NCI-H345 treated with DMSO at 0.1 percent for 48 hours (cell line): ENCODE measurements around the gene ATXN7L3.

Experiments used
- DNase-seq: peaks from one replicate; lab custom pipeline; 2025; ENCODE audit not compliant: unreplicated experiment; lab: John Stamatoyannopoulos, UW

ATXN7L3 gene

DNA sequence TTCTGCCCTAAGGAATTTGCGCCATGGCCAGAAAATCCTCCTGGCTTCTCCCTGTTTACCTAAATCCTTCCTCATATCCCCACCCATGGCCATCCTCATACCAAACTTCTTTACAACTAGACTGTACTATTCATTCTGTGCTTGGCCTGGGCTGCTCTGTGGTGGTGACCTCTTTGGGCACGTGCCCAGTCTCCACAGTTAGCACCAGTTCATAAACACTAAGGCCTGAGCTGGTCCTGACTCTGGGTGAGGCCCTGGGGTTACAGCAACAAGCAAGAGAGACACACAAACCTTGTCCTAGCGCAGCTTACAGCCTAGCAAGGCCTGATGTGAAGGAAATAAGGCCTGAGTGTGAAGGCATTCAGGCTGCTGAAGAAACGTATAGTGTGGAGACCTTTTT, 3.1 kb upstream of the ATXN7L3 start:
- no peak for DNase-seq

DNA sequence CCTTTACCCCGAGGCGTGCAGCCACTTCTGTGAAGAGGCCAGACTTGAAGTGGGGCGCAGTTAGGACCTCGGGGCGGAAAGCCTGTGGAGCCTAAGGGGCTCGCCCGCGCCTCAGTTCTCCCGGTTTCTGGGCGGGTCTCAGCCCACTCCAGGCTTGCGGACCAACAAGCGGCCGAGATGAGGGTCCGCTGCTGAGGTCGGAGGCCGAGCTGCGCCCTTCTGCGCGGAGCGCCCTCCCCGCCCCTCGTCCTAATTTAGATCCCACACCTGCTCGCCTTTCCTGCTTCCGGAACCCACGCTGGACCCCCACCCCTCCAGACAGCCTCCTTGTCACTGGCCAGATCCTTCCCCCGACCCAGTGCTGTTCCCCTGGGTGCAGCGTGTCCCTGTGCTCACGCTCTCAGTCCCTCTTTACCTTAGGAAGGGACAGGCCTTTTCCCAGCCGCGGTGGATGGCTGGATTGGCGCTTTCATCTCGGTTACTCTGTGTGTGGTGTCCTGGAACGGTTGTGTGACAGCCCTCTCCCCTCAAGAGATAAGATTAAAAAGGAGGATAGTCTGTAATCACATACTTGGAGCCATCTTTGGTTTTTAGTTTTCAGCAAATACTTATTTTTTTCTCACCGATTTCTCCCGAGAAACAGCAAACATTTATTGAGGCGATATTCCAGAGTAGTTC, 933 bp upstream of the ATXN7L3 start:
- DNase-seq = no peak

DNA sequence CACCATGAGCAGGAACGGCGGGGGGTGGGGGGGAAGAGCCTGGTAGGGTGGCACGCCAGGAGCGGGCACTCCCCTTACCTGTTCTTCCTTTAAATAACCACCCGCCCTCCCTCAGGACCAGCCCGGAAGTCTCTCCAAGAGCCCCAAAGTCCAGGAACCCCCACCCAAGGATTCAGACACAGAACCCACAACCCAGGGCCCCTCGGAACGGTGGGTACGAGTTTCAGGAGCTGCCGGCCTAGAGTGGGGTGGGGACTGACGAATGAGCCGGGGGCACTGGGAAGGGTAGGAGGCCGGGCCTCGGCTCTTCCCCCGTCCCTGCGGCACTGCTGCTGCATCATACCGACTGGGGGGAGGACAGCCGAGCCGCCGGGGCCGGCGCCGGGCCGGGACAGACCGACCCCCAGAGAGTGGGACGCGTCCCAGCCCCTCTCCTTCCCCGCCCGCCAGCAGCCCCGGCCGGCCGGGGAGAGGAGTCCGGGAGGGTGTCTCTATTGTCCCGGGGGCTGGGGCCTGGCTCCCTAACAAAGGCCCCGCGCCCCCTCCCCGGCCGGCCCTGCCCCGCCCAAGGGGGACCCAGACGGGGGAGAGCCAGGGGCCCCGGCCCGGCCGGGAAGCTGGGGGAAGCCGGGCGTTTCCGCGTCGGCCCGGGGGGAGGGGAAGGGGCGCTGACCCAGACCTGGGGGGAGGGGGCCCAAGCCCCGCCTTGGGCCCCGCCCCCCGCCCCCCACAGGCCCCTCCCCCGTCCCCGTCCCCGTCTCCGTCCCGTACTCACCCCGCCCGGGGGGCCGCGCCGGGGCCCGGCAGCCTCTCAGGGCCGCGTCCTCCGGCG, 747 bp downstream of the ATXN7L3 start:
- no peak for DNase-seq

DNA sequence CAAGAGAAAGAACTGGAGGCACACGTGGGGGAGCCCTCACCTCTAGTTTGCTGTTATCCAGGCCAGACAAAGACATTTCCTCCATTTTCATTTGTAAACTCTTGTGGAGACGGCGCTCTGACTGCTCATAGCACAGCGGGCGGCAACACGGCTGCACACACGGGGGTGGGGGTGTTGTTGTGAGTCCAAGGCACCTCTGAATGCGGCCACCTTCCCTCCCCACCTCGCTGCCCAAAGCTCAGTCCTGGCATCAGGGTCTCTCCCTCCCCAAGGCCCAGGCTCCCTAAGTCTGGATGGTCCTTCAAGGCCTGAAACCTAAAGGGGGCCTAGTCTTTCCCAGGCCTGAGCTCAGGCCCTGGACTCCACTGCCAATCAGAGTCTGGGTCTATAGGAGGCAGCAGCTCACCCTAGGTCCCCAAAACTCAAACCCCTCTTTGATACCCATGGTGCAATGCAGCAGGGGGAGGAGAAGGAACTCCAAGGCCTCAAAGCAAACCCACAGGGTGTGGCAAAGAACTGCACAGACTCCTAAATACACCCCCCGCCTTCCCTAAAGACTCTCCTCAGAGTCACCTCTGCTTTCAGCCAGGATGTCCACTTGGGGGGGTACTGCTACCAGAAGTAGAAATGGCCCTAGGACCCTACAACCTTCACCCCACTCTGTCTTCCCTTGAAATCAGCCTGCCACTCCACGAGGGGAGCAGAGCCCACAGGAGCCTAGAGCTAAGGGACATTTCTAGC, 1.5 kb downstream of the ATXN7L3 start:
- no peak for DNase-seq

DNA sequence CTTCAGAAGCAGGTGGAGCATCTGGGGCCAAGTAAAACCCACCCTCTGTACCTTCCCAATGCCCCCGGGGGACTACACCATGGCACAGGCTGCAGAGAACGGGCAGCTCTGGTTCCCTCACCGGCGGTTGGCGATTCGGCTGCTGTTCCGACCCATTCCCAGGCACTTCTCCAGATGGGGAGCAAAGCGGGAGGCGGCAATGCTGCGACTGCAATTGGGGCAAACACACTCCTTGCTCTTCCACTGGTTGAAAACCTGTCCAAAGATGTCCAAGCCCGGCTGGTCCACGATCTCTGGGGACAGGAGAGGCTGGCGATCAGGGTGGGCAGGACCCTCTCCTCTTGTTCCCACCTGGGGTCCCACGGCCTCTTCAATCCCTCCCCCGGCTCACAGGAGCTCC, 2.6 kb downstream of the ATXN7L3 start:
- DNase-seq = no peak

DNA sequence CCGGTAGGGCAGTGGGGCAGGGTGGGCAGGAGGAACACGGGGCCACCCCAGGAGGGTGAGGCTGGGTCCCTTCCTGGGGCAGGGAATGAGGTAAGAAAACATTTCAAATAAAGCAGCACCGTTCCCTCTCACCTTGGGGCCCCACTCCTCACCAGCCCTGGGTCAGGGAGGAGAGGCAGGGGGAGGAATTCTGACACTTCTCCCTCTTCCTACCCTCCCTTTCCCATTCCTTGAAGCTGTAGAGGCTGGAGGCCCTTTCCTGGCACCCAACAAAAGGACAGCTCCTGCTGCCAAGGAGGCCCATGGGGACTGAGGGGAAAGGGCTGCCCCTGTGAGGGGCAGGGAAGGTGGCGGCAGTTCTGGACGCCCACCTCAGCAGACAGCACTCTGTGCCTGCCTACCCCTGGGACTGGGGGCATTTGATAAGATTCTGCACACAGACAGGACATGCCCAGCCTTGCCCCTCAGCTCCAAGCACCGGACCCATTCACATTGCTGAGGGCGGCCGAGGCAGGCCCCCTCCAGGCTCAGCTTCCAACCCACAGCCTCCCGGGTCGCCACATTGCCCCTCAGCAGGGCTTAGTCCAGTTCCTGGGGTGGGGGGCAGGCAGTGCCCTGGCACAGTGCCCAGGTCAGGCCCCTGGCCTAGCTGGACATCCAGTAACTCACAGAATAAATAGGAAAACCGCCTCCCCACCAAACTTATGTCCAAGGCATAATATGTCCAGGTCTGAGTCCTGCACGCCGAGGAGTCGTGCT, 6.2 kb downstream of the ATXN7L3 start:
- no peak for DNase-seq

DNA sequence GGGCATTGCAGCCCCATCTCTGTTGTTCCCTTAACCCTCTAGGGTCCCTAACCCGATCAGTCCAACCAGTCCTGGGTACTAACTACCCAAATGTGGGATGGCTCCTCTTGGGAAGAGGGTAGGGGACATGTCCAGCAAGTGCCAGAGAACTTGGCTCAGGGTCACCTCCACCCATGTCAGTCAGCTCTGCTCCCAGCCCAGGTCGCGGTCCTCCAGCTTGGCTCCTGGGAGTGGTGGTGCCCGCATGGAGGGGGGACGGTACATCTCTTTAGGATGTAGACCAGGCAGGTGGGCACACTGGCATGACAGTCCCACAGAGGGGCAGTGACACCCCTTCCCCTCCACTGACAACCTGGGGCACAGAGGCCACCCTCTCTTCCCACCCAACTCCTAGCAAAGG, 6.9 kb downstream of the ATXN7L3 start:
- DNase-seq = no peak

DNA sequence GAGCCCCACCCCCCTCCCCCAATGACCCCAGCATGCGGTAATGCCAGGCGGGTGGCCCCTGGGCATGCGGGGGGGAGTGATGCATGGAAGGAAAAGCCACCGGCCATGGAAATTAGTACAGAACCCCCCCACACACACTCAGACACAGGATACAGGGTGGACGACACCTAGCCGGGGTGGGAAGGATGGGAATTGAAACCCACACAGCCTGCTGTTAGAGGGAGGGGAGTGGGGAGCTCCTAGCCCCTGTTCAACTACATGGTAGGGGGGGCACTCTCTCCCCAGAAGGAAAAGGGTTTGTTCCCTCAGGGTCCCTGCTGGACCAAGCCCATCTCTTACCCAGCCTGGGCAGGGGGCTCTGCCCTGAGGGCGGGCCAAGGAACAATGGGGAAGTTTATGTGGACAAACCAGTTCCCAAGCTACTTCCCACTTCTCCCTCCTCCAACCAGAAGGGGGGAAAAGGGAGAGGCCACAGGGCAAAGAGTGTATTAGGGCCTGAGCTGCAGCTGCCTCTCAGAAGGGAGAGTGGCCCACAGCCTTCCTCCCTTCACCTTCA, 7.7 kb downstream of the ATXN7L3 start:
- DNase-seq = no peak

DNA sequence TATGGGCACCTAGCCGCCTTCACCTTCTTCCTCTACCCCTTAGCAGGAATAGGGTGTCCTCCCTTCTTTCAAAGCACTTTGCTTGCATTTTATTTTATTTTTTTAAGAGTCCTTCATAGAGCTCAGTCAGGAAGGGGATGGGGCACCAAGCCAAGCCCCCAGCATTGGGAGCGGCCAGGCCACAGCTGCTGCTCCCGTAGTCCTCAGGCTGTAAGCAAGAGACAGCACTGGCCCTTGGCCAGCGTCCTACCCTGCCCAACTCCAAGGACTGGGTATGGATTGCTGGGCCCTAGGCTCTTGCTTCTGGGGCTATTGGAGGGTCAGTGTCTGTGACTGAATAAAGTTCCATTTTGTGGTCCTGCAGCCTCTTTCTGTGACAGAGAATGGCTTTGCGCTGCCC, 8.3 kb downstream of the ATXN7L3 start:
- DNase-seq = no peak

DNA sequence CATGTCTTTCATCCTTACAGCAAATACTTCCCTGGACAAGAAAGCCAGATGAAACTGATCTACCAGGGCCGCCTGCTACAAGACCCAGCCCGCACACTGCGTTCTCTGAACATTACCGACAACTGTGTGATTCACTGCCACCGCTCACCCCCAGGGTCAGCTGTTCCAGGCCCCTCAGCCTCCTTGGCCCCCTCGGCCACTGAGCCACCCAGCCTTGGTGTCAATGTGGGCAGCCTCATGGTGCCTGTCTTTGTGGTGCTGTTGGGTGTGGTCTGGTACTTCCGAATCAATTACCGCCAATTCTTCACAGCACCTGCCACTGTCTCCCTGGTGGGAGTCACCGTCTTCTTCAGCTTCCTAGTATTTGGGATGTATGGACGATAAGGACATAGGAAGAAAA, 9.2 kb downstream of the ATXN7L3 start:
- DNase-seq = no peak

DNA sequence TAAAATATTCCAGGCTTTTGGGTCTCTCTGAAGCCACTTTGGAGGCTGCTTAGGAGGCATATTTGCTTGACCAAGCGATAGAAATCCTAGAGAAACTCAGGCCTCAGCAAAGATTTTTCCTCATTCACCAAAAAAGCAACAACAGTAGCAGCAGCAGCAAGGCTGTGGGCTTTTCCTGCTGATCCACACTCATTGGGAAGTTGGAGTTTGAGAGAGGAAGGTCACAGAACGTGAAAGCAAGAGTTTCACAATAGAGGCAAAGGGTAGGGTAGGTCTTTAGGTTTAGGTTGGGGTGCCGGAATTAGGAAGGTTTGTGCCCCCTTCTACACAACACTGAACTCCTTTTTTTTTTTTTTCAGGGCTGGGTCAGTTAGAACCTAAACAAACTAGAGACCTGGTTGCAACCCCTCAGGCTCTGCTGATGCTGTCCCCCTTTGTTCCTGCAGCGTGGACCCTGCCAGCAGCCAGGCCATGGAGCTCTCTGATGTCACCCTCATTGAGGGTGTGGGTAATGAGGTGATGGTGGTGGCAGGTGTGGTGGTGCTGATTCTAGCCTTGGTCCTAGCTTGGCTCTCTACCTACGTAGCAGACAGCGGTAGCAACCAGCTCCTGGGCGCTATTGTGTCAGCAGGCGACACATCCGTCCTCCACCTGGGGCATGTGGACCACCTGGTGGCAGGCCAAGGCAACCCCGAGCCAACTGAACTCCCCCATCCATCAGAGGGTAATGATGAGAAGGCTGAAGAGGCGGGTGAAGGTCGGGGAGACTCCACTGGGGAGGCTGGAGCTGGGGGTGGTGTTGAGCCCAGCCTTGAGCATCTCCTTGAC, 10.9 kb downstream of the ATXN7L3 start:
- DNase-seq = no peak

DNA sequence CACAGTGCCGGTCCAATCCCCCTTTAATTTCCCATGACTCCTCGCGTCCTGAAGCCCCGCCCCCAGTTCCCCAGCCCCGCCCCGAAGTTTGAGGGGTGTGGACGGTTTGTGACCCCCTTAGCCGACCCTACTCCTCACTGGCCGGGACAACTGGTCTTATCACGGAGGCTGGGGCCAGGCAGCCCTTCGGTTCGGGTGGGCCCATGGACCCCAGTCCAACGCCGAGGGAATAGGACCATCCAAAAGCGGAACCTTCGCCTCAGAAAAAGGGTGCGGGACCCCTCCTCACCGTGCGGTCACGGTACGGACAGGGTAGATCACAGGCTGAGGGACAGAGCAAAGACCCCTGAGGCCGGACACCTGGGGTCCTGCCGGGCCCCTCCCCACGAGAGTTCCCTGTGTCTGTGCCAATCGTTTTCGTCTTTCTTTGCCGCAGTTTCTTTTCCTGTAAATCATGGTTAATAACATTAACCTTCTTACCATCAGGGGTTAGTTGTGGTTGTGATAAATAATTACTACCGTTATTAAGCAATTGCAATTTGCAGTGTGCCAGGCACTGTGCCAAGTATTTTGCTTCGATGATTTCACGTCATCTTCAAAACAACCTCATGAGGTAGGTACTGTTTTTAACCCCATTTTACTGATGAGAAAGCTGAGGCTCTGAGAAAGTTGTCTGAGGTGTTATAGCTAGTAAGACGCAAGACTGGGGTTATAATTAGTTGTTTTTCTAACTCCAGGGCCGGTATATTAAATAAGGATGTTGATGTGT, 12.4 kb downstream of the ATXN7L3 start:
- no peak for DNase-seq

DNA sequence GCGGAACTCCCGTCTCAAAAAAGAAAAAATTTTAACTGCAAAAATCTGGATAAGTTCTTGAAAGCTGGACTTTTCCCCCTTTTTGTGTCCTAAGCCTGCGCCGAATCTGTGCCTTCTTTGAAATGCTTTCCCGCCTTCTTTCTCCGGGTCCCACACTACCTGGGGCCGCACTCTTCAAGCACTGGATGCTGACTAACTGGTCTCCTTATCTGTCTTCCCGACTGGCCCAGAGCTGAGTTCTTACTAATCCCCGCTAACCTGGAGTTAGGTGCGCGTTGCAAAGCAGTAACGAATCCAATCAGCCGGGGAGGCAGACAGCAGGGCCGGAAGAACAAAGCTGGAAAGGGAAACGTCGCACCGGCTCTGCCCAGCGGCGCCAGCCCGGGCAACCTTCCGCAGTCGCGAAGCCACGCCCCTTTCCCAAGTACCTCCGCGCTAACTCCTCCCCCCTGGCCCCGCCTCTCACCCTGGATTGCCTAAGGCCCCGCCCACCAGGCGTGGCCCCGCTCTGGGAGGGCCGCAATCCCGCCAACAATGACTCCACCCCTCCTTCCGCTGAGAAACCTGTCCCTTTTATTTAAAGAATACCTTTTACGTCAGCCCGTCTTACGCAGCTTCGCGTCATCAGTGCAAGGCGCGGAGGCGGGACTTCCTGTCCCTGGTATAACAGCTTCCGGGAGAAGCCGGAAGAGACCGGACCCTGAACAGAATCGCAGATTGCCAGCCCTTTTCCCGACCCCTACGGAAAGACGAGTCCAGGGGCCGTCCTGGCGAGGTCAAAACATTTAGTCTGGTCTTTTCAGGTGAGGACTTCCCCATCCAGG, 13.2 kb downstream of the ATXN7L3 start, which contains the start of gene TMUB2:
TSS of gene TMUB2 (plus strand) at position 666 of the 824 bp plus-strand sequence. CDS start 737 bp downstream, outside the sequence.
- DNase-seq = peak; percentile 99

DNA sequence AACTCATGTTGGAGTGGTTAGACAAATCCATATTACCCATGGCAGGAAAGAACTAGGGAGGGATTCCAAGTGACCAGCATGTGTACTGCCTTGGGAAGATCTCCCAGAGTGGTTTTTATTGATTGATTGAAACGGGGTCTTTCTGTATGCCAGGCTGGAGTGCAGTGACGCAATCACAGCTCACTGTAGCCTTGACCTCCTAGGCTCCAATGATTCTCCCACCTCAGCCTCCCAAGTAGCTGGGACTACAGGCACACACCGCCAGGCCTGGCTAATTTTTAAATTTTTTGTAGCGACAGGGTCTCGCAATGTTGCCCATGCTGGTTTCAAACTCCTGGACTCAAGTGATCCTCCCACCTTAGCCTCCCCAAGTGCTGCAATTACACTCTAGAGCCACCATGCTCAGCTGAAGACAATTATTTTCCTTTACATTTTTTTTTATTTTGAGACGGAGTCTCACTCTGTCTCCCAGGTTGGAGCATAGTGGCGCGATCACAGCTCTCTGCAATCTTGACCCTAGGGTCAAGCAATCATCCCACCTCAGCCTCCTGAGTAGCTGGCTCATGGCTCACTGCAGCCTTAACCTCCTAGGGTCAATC, 15.4 kb downstream of the ATXN7L3 start:
- no peak for DNase-seq

DNA sequence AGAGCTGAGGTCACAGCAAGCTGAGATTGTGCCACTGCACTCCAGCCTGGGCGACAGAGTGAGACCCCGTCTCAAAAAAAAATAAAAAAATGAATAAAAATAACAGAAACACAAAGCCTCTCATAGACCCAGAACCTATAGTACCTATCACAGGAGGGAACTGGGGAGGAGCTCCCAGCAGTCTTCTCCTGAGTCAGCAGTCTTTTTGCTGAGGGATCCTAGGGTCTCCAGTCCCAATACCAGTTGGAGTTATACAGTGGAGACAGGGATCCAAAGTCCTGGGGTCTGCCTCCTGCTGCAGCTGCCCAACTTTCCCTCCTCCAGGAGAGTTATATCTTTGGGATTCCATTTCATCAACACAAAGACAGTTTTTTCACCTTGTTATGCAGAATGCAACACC, 16.7 kb downstream of the ATXN7L3 start:
- no peak for DNase-seq

DNA sequence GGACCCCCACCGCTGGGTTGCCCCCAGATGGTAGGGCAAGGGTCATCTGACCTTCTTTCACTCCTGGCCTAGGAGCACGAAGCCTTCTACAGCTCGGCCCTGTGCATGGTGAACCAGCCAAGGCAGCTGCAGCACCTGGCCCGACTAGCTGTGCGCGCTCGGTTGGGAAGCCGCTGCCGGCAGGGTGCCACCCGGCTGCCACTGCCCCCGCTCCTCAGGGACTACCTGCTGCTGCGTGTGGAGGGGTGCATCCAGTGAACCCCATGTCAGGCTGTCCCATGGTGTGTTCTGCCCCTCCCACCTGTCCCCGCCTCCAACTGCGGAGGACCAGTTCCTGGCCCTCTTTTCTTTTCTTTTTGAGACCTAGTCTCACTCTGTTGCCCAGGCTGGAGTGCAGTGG, 21.6 kb downstream of the ATXN7L3 start:
- no peak for DNase-seq

DNA sequence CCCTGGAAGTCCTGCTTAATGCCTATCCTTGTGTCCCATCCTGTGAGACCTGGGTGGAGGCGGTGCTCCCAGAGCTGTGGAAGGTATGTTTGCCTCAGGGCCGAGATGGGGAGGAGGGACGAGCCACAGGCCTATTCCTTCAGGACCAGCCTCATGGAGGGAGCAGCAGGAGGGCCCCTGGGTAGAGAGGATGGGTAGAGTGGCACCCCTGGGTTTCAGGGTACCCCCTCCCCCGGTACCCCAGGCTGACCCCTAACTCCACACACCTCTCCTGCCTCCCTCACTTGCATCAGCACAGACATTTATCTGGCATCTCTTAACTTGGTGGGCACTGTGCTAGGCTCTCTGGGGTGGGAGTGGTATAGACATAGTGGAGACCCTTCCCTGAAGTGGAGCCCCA, 22.0 kb downstream of the ATXN7L3 start:
- no peak for DNase-seq
